NCI-H1105 (cell line): ENCODE results near the gene HAO1.
A peak's percentile ranks its signal among the peaks of the same experiment; 100 is the strongest.

ENCODE experiments used
- DNase-seq: peaks from one replicate; lab custom pipeline; 2025; lab: John Stamatoyannopoulos, UW

The HAO1 gene

GRCh38 chr20:7926767-7927166 lies 13.5 kb downstream of the HAO1 start:
- DNase-seq = peak; percentile 27

- no peak for DNase-seq
Measured at GRCh38 chr20:7926323-7926722, 13.9 kb downstream of the HAO1 start.

DNA sequence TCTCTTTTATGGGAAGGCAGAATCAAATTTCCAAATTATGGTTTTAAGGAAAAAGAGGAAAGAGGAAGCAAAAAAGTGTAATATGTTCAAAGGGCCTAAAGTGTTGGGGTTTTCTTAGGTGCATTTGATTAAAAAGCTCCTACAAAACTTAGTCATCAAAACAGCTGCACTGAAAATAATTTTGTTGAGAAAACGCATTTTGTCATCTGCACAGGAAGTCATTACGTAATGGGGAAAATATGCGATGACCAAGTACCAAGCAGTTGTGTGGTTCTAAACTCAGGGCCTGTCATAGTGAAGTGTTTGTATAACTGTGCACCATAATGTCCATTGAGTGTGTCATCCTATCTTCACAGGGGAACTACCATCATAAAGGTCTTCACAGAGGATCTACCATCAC lies 15.6 kb downstream of the HAO1 start:
- no peak for DNase-seq

DNA sequence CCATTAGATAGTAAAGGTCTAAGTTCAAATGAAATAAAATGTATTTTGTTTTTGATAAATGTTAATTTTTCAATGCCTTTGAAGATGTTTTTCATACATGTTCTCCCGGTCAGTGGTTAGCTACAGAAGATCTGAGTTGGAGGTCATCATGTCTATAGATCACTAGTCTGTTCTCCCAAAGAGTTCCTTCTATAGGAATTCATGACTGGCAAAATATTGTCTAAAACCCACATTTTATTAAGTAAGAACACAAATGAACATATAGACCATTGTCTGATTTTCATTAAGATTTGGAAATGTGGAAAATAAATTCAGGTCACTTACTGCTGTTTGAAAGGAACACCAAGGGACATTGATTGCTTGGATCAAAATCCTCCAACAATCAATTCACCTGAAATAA lies 23.6 kb downstream of the HAO1 start:
- DNase-seq = no peak

- DNase-seq = no peak
Measured at GRCh38 chr20:7912551-7912950, 27.7 kb downstream of the HAO1 start.

DNA sequence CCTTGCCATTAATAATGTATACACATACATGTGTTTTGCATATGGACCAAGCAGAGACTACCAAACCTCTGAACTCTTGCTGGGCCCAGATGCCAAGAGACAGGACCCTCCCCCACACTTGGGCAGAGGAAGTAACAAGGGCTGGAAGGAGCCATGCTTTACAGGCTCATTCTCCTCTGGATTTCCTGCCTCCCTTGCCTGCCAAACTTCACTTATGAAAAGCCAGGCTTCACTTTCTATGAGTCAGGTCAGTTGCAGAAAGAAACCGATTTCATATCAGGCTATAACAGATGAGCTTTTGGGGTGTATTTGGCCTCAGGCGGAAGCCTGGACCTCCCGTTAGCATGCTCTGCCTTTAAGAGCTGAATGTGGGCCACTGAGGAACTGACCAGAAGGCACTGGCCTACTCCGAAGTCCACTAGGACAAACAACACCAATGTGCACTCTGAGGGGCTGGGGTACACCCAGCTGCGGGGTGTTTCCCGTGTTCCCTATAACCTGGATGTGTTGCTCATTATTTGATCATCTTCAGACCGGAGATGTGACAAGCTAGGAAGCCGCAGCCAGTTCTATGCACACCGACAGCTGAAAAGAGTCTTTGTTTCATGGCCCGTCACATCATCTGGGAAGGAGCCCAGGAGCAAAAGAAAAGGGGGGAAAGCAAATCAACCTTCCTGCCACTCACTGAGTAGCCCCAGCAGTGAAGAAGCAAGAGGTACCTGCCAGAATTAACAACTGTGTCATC lies 28.5 kb downstream of the HAO1 start:
- no peak for DNase-seq

DNA sequence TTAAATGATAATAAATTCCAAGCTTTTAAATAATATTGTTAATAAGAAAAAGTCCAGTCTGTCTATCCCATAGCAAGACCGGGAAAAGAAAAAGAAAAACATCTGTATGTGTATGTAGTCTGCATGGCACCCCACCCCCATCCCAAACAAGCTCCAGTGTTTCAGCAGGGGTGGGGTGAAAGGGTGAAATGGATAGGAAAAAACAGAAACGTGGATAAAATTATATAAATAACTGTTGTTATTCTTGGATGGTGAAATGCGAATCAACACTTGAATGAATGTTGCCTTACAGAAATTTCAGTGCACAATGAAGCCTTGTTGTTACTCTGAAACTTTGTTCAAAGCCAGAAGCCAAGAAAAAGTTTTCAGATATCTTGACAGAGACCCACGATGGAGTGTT lies 31.4 kb downstream of the HAO1 start:
- DNase-seq = no peak

DNA sequence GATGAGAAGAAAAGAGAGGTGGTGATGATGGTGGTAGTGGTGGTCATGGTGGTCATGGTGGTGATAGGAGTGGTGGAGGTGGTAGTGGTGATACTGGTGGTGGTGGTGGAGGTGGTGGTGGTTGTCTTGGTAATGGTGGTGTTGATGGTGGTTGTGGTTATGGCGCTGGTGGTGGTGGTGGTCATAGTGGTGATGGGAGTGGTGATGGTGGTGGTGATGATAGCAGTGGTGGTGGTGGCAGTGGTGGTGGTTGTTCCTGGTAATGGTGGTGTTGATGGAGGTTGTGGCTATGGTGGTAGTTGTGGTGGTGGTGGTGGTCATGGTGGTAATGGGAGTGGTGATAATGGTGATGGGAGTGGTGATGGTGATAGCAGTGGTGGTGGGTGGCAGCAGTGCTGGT lies 36.8 kb downstream of the HAO1 start:
- DNase-seq = no peak

DNA sequence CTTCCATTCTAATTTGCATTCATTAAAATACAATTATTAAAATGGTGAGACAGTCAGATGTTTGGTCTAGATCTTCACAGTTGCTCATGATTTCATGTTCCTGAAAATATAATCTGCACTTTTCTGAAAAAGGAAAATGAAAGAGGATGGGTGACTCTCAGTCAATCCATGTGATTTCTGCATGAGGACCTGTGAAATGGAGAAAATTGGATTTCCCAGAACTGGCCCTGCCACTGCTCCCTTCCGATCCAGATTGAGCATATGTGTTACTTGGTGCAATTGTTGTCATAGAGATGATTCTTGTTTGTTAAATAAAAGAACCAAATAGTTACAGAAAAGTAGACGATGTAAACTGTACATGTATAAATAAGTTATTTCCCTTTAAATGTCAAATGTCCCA lies 37.4 kb downstream of the HAO1 start:
- DNase-seq = no peak

- no peak for DNase-seq
Measured at GRCh38 chr20:7897781-7898364, 42.4 kb downstream of the HAO1 start.

- DNase-seq = no peak
Measured at GRCh38 chr20:7893014-7893730, 47.1 kb downstream of the HAO1 start.

DNA sequence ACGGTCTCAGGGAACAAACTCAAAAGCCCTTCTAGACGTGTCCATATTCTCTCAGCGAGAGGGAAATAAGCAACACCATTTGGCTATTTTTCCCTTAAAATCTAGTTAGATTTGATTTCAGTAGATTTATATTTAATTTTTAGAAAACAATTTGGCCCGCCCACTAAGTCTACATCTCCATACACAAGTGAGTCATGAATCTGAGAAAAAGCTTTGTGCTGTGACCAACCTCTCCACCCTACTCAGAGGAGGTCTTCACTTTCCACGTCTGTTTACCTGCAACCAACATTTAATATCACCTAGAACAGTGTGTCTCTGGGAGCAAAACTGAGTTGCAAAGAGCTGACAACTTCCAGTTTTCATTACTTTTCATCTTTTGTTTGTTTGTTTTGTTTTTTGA lies 48.6 kb downstream of the HAO1 start:
- DNase-seq = no peak

- no peak for DNase-seq
Measured at GRCh38 chr20:7889736-7890135, 50.5 kb downstream of the HAO1 start.

GRCh38 chr20:7883741-7884140 lies 56.5 kb downstream of the HAO1 start:
- no peak for DNase-seq

- no peak for DNase-seq
Measured at GRCh38 chr20:7883309-7883708, 56.9 kb downstream of the HAO1 start.

- no peak for DNase-seq
Measured at GRCh38 chr20:7882076-7882475, 58.2 kb downstream of the HAO1 start.

GRCh38 chr20:7881551-7881950 lies 58.7 kb downstream of the HAO1 start:
- no peak for DNase-seq

GRCh38 chr20:7879883-7880282 lies 60.4 kb downstream of the HAO1 start:
- DNase-seq = no peak

DNA sequence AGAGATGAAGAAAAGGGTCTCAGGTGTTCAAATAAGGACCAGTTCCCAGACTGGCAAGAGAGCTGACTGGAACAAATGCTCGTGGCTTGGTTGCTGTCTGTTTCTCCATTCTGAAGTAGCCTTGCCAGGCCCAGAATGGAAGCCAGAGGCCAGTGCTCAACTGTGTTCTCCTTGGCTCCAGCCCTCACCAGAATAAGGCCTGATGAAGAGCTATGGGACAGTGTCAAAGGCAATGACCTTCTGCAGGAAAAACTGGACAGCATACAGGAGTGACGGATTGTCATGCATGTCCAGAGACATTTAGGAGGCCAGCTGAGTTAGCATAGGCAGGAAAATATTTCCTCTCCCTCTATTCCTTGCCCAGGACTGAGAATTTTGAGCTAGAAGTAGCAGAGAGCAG lies 72.2 kb downstream of the HAO1 start:
- no peak for DNase-seq

DNA sequence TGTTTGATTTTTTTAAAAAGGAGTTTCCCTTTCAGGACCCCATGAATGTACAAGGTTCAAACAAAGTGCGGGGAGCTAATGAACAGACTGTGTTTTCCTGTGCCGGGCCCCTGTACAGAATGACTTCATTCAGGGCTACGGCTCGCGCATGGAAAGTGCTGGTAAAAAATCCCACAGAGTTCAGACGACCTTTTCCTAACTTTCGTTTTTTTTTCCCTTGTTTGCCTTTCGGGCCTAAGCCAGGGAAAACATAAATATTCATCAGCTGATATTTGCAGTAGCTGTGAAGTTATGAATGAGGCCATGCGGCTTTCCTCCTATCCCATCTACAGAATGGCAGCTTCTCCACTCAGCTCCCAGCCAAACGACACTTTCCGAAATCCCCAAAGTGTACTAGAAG lies 74.0 kb downstream of the HAO1 start:
- DNase-seq = no peak

DNA sequence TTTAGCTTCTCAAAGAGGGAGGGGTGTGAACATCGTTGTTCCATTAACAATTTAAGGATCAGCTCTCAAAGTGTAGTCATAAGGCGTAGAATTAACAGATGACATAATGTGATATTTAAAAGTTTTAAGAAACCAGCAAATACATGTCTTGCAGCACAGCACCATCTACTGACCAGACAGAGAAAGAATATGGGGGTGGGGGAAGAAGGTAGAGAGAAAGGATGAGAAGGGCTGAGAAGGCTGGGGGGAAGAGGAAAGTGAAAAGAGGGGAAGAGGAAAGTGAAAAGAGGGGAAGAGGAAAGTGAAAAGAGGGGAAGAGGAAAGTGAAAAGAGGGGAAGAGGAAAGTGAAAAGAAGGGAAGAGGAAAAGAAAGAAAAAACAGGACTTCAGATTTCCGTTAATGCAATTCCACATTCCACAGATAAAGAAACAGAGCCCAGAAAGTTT lies 80.9 kb downstream of the HAO1 start:
- peak; percentile 49 for DNase-seq

GRCh38 chr20:7858734-7859250 lies 81.5 kb downstream of the HAO1 start:
- no peak for DNase-seq

- no peak for DNase-seq
Measured at GRCh38 chr20:7856756-7857155, 83.5 kb downstream of the HAO1 start.
